ENCODE results near the gene WDR77. TPM values are rescaled to one million over a fixed set of nuclear protein-coding genes. Genes with fewer than 3 reads are reported as not detected.

Gene WDR77
- total and polyA plus RNA-seq, 2 experiments from 2014 or later = 34.3 to 45.8 TPM

DNA sequence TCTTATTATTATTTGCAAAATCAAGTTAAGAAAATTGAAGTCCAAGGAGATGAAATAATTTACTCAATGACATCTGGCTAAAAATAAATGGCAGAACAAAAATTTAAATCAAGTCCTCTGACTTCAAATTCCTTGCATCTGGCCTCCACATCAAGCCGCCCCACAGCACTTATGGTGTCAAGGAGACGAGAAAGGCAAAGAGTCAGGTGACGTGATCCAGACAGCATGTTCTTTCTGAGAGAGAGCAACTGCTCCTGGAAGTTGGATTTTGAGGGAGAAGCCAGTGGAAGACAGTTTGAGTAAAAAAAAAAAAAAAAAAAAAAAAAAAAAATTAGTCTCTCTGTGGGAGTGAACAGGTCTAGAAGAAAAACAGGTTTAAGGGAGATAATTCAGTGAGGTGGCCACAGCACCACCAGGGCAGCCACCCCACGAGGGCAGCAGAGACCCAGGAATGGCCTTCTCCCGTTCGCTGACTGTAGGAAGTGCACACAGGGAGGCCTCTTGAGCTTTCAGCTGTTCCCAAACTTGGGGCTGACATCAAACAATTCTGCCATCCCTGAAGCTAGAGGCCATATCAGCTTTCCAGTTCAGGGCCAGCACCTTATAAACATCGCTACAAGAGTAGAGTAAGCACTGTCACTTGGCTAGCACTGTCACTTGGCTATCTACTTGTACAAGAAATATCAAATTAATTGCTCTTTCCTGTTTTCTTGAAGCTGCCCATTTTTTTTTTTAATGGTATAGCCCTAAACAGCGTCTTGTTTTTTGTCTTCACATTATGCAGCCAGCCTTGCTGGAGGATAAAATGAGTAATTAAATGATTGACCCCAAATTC, 32.5 kb upstream of the WDR77 start:
- Histone ChIP-seq H3K4me1 (ENCODE audit: insufficient read depth) (peaks cover 10% of the 10 kb centered on the region), H3K9me2 (ENCODE audit: insufficient read depth) (no peaks in the 10 kb centered on the region), H2AFZ (0 out of 2 replicates have a peak overlapping the region, but pooled peaks have one; percentile 31), H3K36me3 (ENCODE audit: low read depth) (no peaks in the 10 kb centered on the region), H3K4me2 (ENCODE audit: unreplicated experiment) (no peak overlapping the region), H4K20me1 (ENCODE audit: insufficient read depth) (no peaks in the 10 kb centered on the region), H3K9me3 (ENCODE audit: low read depth) (no peaks in the 10 kb centered on the region), H3K27me3 (replicated peaks; ENCODE audit: insufficient read depth) (no peaks in the 10 kb centered on the region), H3K27ac (no peak overlapping the region), H3K79me2 (ENCODE audit: insufficient read depth) (no peaks in the 10 kb centered on the region), H3K4me3 (no peak overlapping the region), H3F3A (ENCODE audit: insufficient read depth) (peaks cover 14% of the 10 kb centered on the region; the same call in 1 of the 2 replicates), H3K9ac (no peak overlapping the region)
- in situ Hi-C loops (cut with MboI) = loop anchor here (25.0 kb wide), 1 partner anchor 881 kb away; no protein-coding TSS in a partner anchor
- 14 to 16% methylated on average over 8 of the region's 8 CpGs for WGBS, 2 experiments (ENCODE audit: low coverage in 1 of 2, low lambda C conversion rate in 2 of 2, missing lambda C conversion rate in 2 of 2)
- DNase-seq = peak; percentile 86
- TF ChIP-seq EZH2 (IDR thresholded peaks at IDR 0.05; ENCODE audit: insufficient read depth, poor library complexity, severe bottlenecking) (no peak), EZH2phosphoT487 (IDR thresholded peaks at IDR 0.05; ENCODE audit: insufficient read depth, low read depth) (no peak)

DNA sequence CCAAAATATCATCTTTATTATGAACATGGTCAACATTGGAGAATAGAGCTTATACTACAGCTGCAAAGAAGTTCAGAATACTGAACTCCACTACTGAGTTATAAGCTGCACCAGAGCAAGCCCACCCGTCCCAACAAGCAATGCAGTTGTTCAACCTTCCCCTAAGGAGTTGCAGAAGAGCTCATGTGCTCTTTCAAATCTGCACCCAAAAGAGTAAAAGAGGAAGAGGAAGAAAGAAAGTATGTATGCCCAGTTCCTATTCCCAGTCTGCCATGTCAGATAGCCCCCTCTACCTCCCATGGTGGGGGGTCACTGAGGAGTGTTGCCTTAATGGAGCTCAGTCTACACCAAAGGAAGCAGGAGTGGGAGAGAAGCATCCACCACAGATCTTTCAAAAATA, 31.6 kb upstream of the WDR77 start:
- no peak for TF ChIP-seq EZH2phosphoT487 (IDR thresholded peaks at IDR 0.05; ENCODE audit: insufficient read depth, low read depth)
- TF ChIP-seq EZH2 (IDR thresholded peaks at IDR 0.05; ENCODE audit: insufficient read depth, poor library complexity, severe bottlenecking) = no peak
- no peak overlapping the region for H3K9ac ChIP-seq
- H3F3A ChIP-seq (ENCODE audit: insufficient read depth) = peaks cover 14% of the 10 kb centered on the region; the same call in 1 of the 2 replicates
- H3K9me3 ChIP-seq (ENCODE audit: low read depth) = no peaks in the 10 kb centered on the region
- H3K9me2 ChIP-seq (ENCODE audit: insufficient read depth) = no peaks in the 10 kb centered on the region
- H3K27me3 ChIP-seq (replicated peaks; ENCODE audit: insufficient read depth) = no peaks in the 10 kb centered on the region
- no peaks in the 10 kb centered on the region for H4K20me1 ChIP-seq (ENCODE audit: insufficient read depth)
- H3K36me3 ChIP-seq (ENCODE audit: low read depth) = no peaks in the 10 kb centered on the region
- in situ Hi-C loops (cut with MboI) = loop anchor here (25.0 kb wide), 1 partner anchor 882 kb away; no protein-coding TSS in a partner anchor
- H3K79me2 ChIP-seq (ENCODE audit: insufficient read depth) = no peaks in the 10 kb centered on the region
- no peak overlapping the region for H3K27ac ChIP-seq
- no peak overlapping the region for H2AFZ ChIP-seq
- WGBS, 2 experiments (ENCODE audit: low coverage in 1 of 2, low lambda C conversion rate in 2 of 2, missing lambda C conversion rate in 2 of 2) = 32 to 40% methylated on average over 1 of the region's 1 CpG
- no peak overlapping the region for H3K4me2 ChIP-seq (ENCODE audit: unreplicated experiment)
- H3K4me1 ChIP-seq (ENCODE audit: insufficient read depth) = peaks cover 10% of the 10 kb centered on the region
- DNase-seq = no peak
- H3K4me3 ChIP-seq = no peak overlapping the region

DNA sequence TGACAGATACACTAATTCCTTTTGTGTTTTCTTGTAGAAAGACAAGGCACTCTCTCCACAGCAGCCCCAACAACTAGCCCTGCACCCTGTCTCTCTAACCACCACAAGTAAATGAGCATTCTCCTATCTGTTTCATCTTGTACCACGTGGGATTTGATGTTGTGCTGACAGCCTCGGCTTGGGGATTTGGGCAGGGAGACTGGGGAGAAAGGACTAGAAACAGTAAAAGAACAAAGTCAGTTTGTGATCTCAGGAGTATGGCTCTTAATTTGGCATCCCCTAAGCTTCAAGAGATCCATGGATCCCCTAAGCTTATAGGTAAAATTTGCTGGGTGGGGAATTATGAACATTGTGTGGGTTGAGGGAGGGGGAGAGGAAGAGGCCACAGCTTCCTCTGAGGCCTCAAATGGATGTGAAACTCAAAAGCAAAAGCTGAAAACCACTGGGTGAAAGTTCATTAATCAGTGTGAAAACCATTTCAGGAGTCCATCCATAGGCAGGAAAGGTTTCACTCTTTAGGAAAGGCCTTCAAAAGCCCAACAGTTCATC, 27.8 kb upstream of the WDR77 start:
- Histone ChIP-seq H3K36me3 (ENCODE audit: low read depth) (no peaks in the 10 kb centered on the region), H3K4me2 (ENCODE audit: unreplicated experiment) (no peak overlapping the region), H3K4me1 (ENCODE audit: insufficient read depth) (0 out of 2 replicates have a peak, but pooled peaks cover 7% of the 10 kb centered on the region), H3K27ac (no peak overlapping the region), H3K9me2 (ENCODE audit: insufficient read depth) (no peaks in the 10 kb centered on the region), H3K9ac (no peak overlapping the region), H3K79me2 (ENCODE audit: insufficient read depth) (no peaks in the 10 kb centered on the region), H3K4me3 (no peak overlapping the region), H3K9me3 (ENCODE audit: low read depth) (no peaks in the 10 kb centered on the region), H4K20me1 (ENCODE audit: insufficient read depth) (no peaks in the 10 kb centered on the region), H3K27me3 (replicated peaks; ENCODE audit: insufficient read depth) (no peaks in the 10 kb centered on the region), H2AFZ (no peak overlapping the region), H3F3A (ENCODE audit: insufficient read depth) (no peaks in the 10 kb centered on the region)
- DNase-seq = no peak
- TF ChIP-seq EZH2phosphoT487 (IDR thresholded peaks at IDR 0.05; ENCODE audit: insufficient read depth, low read depth) = no peak
- no peak for TF ChIP-seq EZH2 (IDR thresholded peaks at IDR 0.05; ENCODE audit: insufficient read depth, poor library complexity, severe bottlenecking)
- WGBS, 2 experiments (ENCODE audit: low coverage in 1 of 2, low lambda C conversion rate in 2 of 2, missing lambda C conversion rate in 2 of 2) = 47 to 58% methylated on average over 2 of the region's 2 CpGs
- in situ Hi-C loops (cut with MboI) = loop anchor here (10.0 to 25.0 kb wide), 2 partner anchors 278 to 885 kb away; partner anchors contain the start of gene DDX20

DNA sequence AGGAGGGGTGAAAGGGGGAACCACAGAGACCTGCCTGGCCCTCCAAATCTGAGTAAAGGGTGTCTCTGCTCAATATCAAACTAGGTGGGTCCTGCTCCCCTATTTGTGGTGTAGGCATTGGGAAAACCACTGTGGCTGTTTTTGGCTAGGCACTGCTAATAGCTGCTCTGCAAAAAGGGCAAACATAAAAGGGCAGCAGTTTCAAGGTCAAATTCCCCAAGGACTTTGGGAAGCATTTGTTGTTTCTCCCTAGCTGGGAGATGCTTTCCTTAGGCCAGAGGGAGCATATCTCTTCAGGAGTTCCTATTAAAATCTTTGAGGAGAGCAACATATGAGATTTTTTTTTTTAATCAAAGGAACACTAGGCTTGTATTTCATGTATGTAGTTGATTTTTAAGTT, 27.2 kb upstream of the WDR77 start:
- in situ Hi-C loops (cut with MboI) = loop anchor here (10.0 to 25.0 kb wide), 2 partner anchors 279 to 886 kb away; partner anchors contain the start of gene DDX20
- H3K9ac ChIP-seq = no peak overlapping the region
- no peaks in the 10 kb centered on the region for H3K9me2 ChIP-seq (ENCODE audit: insufficient read depth)
- no peaks in the 10 kb centered on the region for H3K79me2 ChIP-seq (ENCODE audit: insufficient read depth)
- no peak overlapping the region for H3K27ac ChIP-seq
- no peak overlapping the region for H3K4me2 ChIP-seq (ENCODE audit: unreplicated experiment)
- H3K27me3 ChIP-seq (replicated peaks; ENCODE audit: insufficient read depth) = no peaks in the 10 kb centered on the region
- H3K36me3 ChIP-seq (ENCODE audit: low read depth) = no peaks in the 10 kb centered on the region
- H2AFZ ChIP-seq = no peak overlapping the region
- DNase-seq = no peak
- H3K4me1 ChIP-seq (ENCODE audit: insufficient read depth) = 0 out of 2 replicates have a peak, but pooled peaks cover 7% of the 10 kb centered on the region
- no peaks in the 10 kb centered on the region for H4K20me1 ChIP-seq (ENCODE audit: insufficient read depth)
- no peaks in the 10 kb centered on the region for H3K9me3 ChIP-seq (ENCODE audit: low read depth)
- TF ChIP-seq EZH2phosphoT487 (IDR thresholded peaks at IDR 0.05; ENCODE audit: insufficient read depth, low read depth) (no peak), EZH2 (IDR thresholded peaks at IDR 0.05; ENCODE audit: insufficient read depth, poor library complexity, severe bottlenecking) (no peak)
- H3F3A ChIP-seq (ENCODE audit: insufficient read depth) = no peaks in the 10 kb centered on the region
- H3K4me3 ChIP-seq = no peak overlapping the region

All from GM23248 (cell line).